ENCODE results near the gene IER3.

Gene IER3

GRCh38 chr6:30703821-30704220 lies 40.5 kb downstream of the IER3 start:
- no peak for DNase-seq (ENCODE audit: low read depth)

GRCh38 chr6:30703011-30703410 lies 41.3 kb downstream of the IER3 start:
- DNase-seq (ENCODE audit: low read depth), result no peak

GRCh38 chr6:30700340-30700739 lies 44.0 kb downstream of the IER3 start:
- DNase-seq (ENCODE audit: low read depth), result no peak

- no peak for DNase-seq (ENCODE audit: low read depth)
These were observed 47.9 kb downstream of the IER3 start for GRCh38 chr6:30696432-30696831.
